ENCODE data around the gene GCNA.
"Not testable (repeated sequence)": the region's sequence is repeated elsewhere in the genome, so short reads cannot be mapped to it uniquely, and the experiment has no call there.

The GCNA gene

DNA sequence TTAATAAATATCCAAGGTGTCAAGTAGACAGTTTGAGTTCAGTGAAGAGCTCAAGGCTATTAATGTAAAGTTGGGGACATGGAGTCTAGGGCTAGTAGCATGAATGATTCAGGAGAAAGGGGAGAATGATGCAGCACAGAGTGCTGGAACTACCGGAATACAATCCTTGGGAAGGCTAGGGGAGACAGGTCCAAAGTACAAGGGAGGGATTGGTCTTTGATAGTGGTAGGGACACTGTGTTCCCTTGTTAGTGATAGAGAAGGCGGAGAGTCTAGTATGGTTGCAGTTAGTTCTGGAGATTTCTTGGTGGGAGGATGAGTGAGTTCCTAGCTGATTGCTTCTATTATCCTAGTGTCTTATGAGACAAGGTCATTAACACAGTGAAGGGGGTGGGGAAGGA lies 8.7 kb downstream of the GCNA start:
- TF ChIP-seq, protein P1, sequence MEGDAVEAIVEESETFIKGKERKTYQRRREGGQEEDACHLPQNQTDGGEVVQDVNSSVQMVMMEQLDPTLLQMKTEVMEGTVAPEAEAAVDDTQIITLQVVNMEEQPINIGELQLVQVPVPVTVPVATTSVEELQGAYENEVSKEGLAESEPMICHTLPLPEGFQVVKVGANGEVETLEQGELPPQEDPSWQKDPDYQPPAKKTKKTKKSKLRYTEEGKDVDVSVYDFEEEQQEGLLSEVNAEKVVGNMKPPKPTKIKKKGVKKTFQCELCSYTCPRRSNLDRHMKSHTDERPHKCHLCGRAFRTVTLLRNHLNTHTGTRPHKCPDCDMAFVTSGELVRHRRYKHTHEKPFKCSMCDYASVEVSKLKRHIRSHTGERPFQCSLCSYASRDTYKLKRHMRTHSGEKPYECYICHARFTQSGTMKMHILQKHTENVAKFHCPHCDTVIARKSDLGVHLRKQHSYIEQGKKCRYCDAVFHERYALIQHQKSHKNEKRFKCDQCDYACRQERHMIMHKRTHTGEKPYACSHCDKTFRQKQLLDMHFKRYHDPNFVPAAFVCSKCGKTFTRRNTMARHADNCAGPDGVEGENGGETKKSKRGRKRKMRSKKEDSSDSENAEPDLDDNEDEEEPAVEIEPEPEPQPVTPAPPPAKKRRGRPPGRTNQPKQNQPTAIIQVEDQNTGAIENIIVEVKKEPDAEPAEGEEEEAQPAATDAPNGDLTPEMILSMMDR (IDR thresholded peaks at IDR 0.05; ENCODE audit: extremely low read depth, missing control alignments) = no peak
- DNase-seq (ENCODE audit: low spot score) = no peak

DNA sequence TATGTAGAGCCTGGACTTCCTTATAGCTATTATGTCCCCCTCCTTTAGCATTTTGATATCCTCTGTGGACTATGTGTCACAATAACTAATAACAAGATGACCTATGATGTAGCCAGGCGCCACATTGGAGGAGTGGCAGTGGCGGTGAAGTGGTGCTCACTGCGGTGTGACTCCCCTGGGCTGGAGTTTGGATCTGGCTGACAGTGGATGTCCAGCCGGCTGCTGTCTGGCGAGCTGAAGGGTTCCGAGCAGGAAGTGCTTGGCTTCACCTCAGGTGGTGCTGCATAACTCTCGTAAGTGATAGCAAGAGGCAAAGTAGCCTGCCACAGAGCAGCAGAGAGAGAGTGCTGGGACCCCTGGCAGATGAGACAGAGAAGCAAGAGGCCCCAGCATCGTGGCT lies 15.0 kb downstream of the GCNA start:
- not testable (repeated sequence) for DNase-seq (ENCODE audit: low spot score)

DNA sequence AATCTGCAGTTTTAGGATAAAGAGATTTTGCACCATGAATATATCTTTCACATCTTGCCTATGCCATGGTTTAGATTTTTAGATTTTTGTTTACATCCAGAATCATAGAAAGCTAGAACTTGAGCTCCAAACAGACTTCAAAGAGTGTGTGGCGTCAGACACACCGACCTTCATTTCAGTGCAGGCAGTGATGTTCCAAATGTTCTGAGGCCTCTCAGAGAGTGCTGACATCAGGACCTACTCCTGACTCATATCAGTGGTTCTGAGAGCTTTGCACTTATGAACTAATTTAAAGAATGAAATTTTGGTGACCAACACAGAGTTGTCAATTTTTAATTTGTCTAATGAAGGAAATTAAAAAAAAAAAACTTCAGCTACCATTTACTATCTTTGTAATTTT lies 21.7 kb downstream of the GCNA start:
- DNase-seq (ENCODE audit: low spot score) = no peak
- TF ChIP-seq, protein P1 (IDR thresholded peaks at IDR 0.05; ENCODE audit: extremely low read depth, missing control alignments) = no peak

DNA sequence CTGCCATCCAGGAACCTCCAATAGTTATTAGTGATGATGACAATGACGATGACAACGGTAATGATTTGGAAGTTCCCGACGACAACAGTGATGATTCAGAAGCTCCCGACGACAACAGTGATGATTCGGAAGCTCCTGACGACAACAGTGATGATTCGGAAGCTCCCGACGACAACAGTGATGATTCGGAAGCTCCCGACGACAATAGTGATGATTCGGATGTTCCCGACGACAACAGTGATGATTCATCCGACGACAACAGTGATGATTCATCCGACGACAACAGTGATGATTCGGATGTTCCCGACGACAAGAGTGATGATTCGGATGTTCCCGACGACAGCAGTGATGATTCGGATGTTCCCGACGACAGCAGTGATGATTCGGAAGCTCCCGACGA lies 25.4 kb downstream of the GCNA start:
- no peak for DNase-seq (ENCODE audit: low spot score)

DNA sequence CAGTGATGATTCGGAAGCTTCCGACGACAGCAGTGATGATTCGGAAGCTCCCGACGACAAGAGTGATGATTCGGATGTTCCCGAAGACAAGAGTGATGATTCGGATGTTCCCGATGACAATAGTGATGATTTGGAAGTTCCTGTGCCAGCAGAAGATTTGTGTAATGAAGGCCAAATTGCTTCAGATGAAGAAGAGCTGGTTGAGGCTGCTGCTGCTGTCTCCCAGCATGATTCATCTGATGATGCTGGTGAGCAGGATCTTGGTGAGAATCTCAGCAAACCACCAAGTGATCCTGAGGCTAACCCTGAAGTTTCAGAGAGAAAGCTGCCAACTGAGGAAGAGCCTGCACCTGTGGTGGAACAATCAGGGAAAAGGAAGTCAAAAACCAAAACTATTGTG lies 25.9 kb downstream of the GCNA start:
- TF ChIP-seq, protein P1 (IDR thresholded peaks at IDR 0.05; ENCODE audit: extremely low read depth, missing control alignments) = no peak
- DNase-seq (ENCODE audit: low spot score) = no peak

More for the DNA sequence above, 25.4 kb downstream of the GCNA start:
- TF ChIP-seq, protein P1 (IDR thresholded peaks at IDR 0.05; ENCODE audit: extremely low read depth, missing control alignments) = no peak

DNA sequence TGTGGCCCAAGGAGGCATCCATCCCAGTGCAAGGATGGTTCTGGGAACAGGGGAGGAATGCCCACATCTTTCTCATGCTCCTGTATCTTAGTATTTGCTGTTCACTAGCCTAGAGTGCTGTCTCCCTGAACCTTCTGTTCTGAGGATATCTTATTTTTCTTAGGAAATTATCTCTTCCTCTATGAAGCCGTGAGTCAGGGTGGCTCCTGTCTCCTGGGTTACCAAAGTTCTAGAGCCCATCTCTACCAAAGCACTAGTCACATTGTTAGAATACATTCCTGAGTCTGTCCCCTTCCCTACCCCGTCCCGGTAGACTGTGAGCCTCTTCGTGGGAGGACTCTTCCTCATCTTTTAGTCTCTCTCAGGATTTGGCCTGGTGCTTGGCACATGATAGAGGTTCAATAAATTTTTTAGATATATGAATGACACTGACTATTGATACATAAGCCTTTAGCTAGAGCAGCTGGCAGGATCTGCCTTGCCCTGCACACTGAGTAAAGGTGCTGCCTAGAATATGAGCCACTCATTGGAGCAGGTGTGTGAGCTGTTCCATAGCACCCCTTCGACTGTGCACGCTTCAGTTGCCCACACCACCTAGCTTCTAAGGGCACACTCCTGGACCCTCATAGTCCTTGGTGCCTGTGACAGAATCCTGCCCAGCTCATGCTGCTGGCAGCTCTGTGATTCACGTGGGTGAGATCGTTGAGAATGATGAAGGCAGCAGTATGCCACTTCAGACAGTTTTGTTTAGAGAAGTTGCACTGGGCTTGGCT lies 26.7 kb downstream of the GCNA start:
- no peak for DNase-seq (ENCODE audit: low spot score)
- TF ChIP-seq, protein P1 (IDR thresholded peaks at IDR 0.05; ENCODE audit: extremely low read depth, missing control alignments) = no peak

DNA sequence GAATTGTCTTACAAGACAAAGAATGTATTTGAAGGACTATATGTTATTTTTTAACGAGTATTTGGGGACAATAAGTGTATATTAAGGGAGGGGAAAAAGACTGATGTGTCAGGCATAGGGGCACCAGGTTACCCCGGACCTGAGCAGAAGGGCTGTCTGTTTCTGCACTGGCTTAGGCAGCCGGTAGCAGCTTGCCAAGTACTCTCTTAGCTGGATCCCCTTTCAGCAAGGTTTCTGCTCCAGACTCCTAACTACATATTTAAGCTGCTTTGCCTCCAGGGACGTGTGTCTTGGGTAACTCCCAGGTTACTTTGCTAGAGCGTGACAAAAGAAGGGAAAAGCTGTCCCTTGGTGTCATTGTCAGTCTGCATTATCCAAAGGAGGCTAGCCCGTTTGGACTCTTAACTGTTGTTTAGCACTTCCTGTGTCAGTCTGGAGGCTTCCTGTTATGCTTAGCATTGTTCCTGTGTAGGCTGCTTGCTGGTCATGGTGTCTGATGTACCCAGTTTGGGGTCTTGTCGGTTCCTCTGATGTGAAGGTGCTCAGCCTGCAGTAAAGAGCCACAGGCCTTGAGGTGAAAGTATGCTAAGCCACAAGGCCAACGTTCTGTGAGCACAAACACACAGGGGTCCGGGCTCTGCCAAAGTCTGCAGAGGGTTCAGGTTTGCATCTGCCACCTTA lies 28.4 kb downstream of the GCNA start:
- DNase-seq (ENCODE audit: low spot score) = no peak
- TF ChIP-seq, protein P1 (IDR thresholded peaks at IDR 0.05; ENCODE audit: extremely low read depth, missing control alignments) = no peak
